GM23248 (cell line): ENCODE data around the gene SLC35F3.

Experiments used
- EZH2 ChIP-seq: fragments of 200-600 bp; sonication (generic); IDR thresholded peaks from 2 replicates; pipeline ENCODE4 v1.6.1; 2018; ENCODE audit warnings: antibody characterized with exemption, mild to moderate bottlenecking; ENCODE audit not compliant: insufficient read depth, poor library complexity, severe bottlenecking
- EZH2phosphoT487 ChIP-seq: fragments of 200-600 bp; sonication (generic); IDR thresholded peaks from 2 replicates; pipeline ENCODE4 v1.6.1; 2018; ENCODE audit warnings: antibody characterized with exemption, moderate library complexity, mild to moderate bottlenecking, low read depth; ENCODE audit not compliant: insufficient read depth

- TF ChIP-seq EZH2: no peak
- TF ChIP-seq EZH2phosphoT487: no peak
Measured at GRCh38 chr1:233981042-233981675, 76.7 kb downstream of the SLC35F3 start.
